Calu3 (cell line): ENCODE data around the gene GRIA4. TPM values are rescaled to one million over a fixed set of nuclear protein-coding genes. Genes with fewer than 3 reads are reported as not detected.
"Not testable (repeated sequence)": the region's sequence is repeated elsewhere in the genome, so short reads cannot be mapped to it uniquely, and the experiment has no call there.

ENCODE experiments used
- BruUV-seq: library from RNA; stranded (reverse); fragments of 400-500 nt; replicated peaks from 2 replicates; lab custom pipeline; 2021; lab: Mats Ljungman, UMichigan
- CTCF ChIA-PET: fragments of 300-600 bp; sonication (Branson Sonifier 250); formaldehyde crosslinking; loops from one replicate; lab custom pipeline; 2022; ENCODE audit warnings: antibody characterized with exemption; lab: Charles Lee
- DNase-seq: peaks from one replicate; pipeline ENCODE4 v3.0.0; 2022
- H3K27ac Mint-ChIP-seq: one replicate; pipeline ENCODE4 v1.8.0; 2022; ENCODE audit warnings: mixed read lengths; ENCODE audit not compliant: unreplicated experiment
- H3K27me3 Mint-ChIP-seq: one replicate; pipeline ENCODE4 v1.8.0; 2022; ENCODE audit warnings: mixed read lengths; ENCODE audit not compliant: unreplicated experiment
- H3K36me3 Mint-ChIP-seq: one replicate; pipeline ENCODE4 v1.8.0; 2022; ENCODE audit warnings: mild to moderate bottlenecking, moderate library complexity, mixed read lengths; ENCODE audit not compliant: insufficient read depth, unreplicated experiment
- H3K4me1 Mint-ChIP-seq: one replicate; pipeline ENCODE4 v1.8.0; 2022; ENCODE audit warnings: mild to moderate bottlenecking, low read depth, mixed read lengths; ENCODE audit not compliant: unreplicated experiment
- H3K4me3 Mint-ChIP-seq: one replicate; pipeline ENCODE4 v1.8.0; 2022; ENCODE audit warnings: mild to moderate bottlenecking, low read depth, moderate library complexity, mixed read lengths; ENCODE audit not compliant: unreplicated experiment
- H3K9me3 Mint-ChIP-seq: one replicate; pipeline ENCODE4 v1.8.0; 2022; ENCODE audit warnings: low read depth, mixed read lengths; ENCODE audit not compliant: unreplicated experiment
- intact Hi-C: fragments of 100-400 bp; cut with micrococcal nuclease; formaldehyde crosslinking; loops from one replicate; pipeline ENCODE4 v1.10.0; 2022; ENCODE audit not compliant: unreplicated experiment
- total RNA-seq: library from RNA; stranded (reverse); gene quantifications from 2 replicates; pipeline ENCODE4 v1.2.3, GENCODE V29; 2022
- TF ChIP-seq, protein P1 (sequence below): fragments of 200-600 bp; IDR thresholded peaks from one replicate; pipeline ENCODE4 v1.8.0; 2022; ENCODE audit warnings: antibody characterized with exemption; ENCODE audit not compliant: unreplicated experiment

GRIA4 gene
- total RNA-seq, 1 experiment from 2014 or later: not detected

DNA sequence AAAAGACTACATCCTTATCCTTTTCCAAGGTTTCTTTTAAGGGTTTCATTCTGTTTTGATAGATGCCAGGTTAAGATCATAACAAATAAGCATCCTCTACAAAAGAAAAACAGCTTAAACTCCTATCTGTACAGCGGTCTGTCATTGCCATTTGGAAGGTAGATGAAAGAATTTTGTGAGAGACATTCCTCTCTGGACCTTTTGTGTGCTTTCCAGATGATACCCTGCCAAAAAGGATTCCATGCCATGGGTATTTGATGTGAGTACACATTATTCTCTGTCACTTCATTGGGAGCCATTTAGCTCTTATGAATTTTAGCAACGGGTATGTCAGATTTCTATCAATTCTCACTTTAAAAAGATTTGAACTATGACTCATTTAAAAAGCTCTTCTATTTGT, 153.7 kb downstream of the GRIA4 start:
- TF ChIP-seq, protein P1, sequence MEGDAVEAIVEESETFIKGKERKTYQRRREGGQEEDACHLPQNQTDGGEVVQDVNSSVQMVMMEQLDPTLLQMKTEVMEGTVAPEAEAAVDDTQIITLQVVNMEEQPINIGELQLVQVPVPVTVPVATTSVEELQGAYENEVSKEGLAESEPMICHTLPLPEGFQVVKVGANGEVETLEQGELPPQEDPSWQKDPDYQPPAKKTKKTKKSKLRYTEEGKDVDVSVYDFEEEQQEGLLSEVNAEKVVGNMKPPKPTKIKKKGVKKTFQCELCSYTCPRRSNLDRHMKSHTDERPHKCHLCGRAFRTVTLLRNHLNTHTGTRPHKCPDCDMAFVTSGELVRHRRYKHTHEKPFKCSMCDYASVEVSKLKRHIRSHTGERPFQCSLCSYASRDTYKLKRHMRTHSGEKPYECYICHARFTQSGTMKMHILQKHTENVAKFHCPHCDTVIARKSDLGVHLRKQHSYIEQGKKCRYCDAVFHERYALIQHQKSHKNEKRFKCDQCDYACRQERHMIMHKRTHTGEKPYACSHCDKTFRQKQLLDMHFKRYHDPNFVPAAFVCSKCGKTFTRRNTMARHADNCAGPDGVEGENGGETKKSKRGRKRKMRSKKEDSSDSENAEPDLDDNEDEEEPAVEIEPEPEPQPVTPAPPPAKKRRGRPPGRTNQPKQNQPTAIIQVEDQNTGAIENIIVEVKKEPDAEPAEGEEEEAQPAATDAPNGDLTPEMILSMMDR: no peak
- no peaks in the 10 kb centered on the region for H3K36me3 Mint-ChIP-seq
- no peak for DNase-seq

GRCh38 chr11:105767931-105768330, 158.1 kb downstream of the GRIA4 start:
- peaks cover 8% of the 10 kb centered on the region for H3K9me3 Mint-ChIP-seq
- BruUV-seq: no TSS peak
- no peaks in the 10 kb centered on the region for H3K36me3 Mint-ChIP-seq
- no peak overlapping the region for H3K27ac Mint-ChIP-seq
- CTCF ChIA-PET: no interaction called here
- TF ChIP-seq, protein P1: no peak
- intact Hi-C loops: no loop called here
- H3K27me3 Mint-ChIP-seq: no peaks in the 10 kb centered on the region
- H3K4me3 Mint-ChIP-seq: no peak overlapping the region
- no peaks in the 10 kb centered on the region for H3K4me1 Mint-ChIP-seq
- no peak for DNase-seq

More for the DNA sequence above, 153.7 kb downstream of the GRIA4 start:
- H3K4me3 Mint-ChIP-seq: no peak overlapping the region
- H3K9me3 Mint-ChIP-seq: peaks cover 7% of the 10 kb centered on the region
- no peaks in the 10 kb centered on the region for H3K27me3 Mint-ChIP-seq
- intact Hi-C loops: no loop called here
- no TSS peak for BruUV-seq
- no peaks in the 10 kb centered on the region for H3K4me1 Mint-ChIP-seq
- CTCF ChIA-PET: no interaction called here
- no peak overlapping the region for H3K27ac Mint-ChIP-seq

GRCh38 chr11:105769627-105770026, 159.8 kb downstream of the GRIA4 start:
- no TSS peak for BruUV-seq
- Mint-ChIP-seq H3K4me1 (no peaks in the 10 kb centered on the region), H3K27ac (no peak overlapping the region), H3K4me3 (no peak overlapping the region), H3K9me3 (peaks cover 8% of the 10 kb centered on the region), H3K27me3 (no peaks in the 10 kb centered on the region), H3K36me3 (no peaks in the 10 kb centered on the region)
- CTCF ChIA-PET: no interaction called here
- no peak for DNase-seq
- intact Hi-C loops: no loop called here
- TF ChIP-seq, protein P1: no peak

GRCh38 chr11:105773452-105773851, 163.6 kb downstream of the GRIA4 start:
- not testable (repeated sequence) for H3K4me3 Mint-ChIP-seq, H3K36me3 Mint-ChIP-seq

GRCh38 chr11:105774899-105775298, 165.0 kb downstream of the GRIA4 start:
- TF ChIP-seq, protein P1: no peak
- Mint-ChIP-seq H3K27me3 (no peaks in the 10 kb centered on the region), H3K9me3 (no peaks in the 10 kb centered on the region), H3K36me3 (no peaks in the 10 kb centered on the region), H3K27ac (no peak overlapping the region), H3K4me3 (no peak overlapping the region), H3K4me1 (no peaks in the 10 kb centered on the region)
- intact Hi-C loops: no loop called here
- no peak for DNase-seq
- BruUV-seq: no TSS peak
- CTCF ChIA-PET: no interaction called here

More at GRCh38 chr11:105773452-105773851, 163.6 kb downstream of the GRIA4 start:
- intact Hi-C loops, H3K9me3 Mint-ChIP-seq, CTCF ChIA-PET, H3K4me1 Mint-ChIP-seq, BruUV-seq, H3K27ac Mint-ChIP-seq, H3K27me3 Mint-ChIP-seq, DNase-seq: not testable (repeated sequence)
